ENCODE data around the gene RLN3. TPM values are rescaled to one million over a fixed set of nuclear protein-coding genes. Genes with fewer than 3 reads are reported as not detected.

Gene RLN3
- not detected for total RNA-seq
- polyA plus RNA-seq: not detected
- long read RNA-seq, donor 1: 0 reads
- long read RNA-seq, donor 2: 0 reads
- long read RNA-seq, donor 3: 0 reads
- long read RNA-seq, donor 4: 0 reads
- long read RNA-seq, donor 5: 0 reads
- long read RNA-seq, donor 6: 0 reads
- long read RNA-seq, donor 7: 0 reads
- long read RNA-seq, donor 8: 0 reads
- long read RNA-seq, donor 9: 0 reads
- long read RNA-seq, donor 10: 0 reads

GRCh38 chr19:14027856-14028450 is at the start of gene RLN3:
Gene RLN3, plus strand, starts transcription at chr19:14028148. Its CDS starts 57 bp downstream, at chr19:14028205.
- Histone ChIP-seq H3K36me3 (no peaks in the 10 kb centered on the region), H3K4me1 (peaks cover 14 to 26% (median 19%) of the 10 kb centered on the region in 4 donors), H3K9me3 (no peaks in the 10 kb centered on the region), H3K27me3 (peaks cover 0 to 47% (median 9%) of the 10 kb centered on the region in 3 donors), H3K27ac (no peak within 1 kb of the TSS), H3K4me3 (no peak within 1 kb of the TSS)
- DNase-seq: no peak
- no peak for TF ChIP-seq POLR2A (IDR thresholded peaks at IDR 0.05)
- TF ChIP-seq EP300 (IDR thresholded peaks at IDR 0.05): no peak
- TF ChIP-seq CTCF (IDR thresholded peaks at IDR 0.05): no peak
- no peak for TF ChIP-seq POLR2AphosphoS5 (IDR thresholded peaks at IDR 0.05)
- WGBS, 5 donors: 48 to 64% (median 61%) methylated on average over 14 to 24 of the region's 24 CpGs
- intact Hi-C loops (cut with DNase I; ENCODE audit: low total_unique reads): no loop called here

- H3K4me3 ChIP-seq: peak overlapping the region; percentile 53 to 57 (median 54)
- peaks cover 17 to 26% (median 20%) of the 10 kb centered on the region in 4 donors for H3K4me1 ChIP-seq
- H3K27me3 ChIP-seq: no peaks in the 10 kb centered on the region
- intact Hi-C loops (cut with DNase I; ENCODE audit: low total_unique reads): no loop called here
- H3K27ac ChIP-seq: peak overlapping the region; percentile 28 to 82 (median 71)
- H3K9me3 ChIP-seq: no peaks in the 10 kb centered on the region
- peaks cover 4 to 69% (median 64%) of the 10 kb centered on the region in 4 donors for H3K36me3 ChIP-seq
- DNase-seq: peak; percentile 70 to 96
- no peak for TF ChIP-seq POLR2A (IDR thresholded peaks at IDR 0.05)
- no peak for TF ChIP-seq CTCF (IDR thresholded peaks at IDR 0.05)
- TF ChIP-seq EP300 (IDR thresholded peaks at IDR 0.05): no peak
- no peak for TF ChIP-seq POLR2AphosphoS5 (IDR thresholded peaks at IDR 0.05)
- 4 to 6% (median 5%) methylated on average over 36 to 74 of the region's 74 CpGs for WGBS, 5 donors
Measured at GRCh38 chr19:13978351-13979243, 49.4 kb upstream of the RLN3 start.

- Histone ChIP-seq H3K27me3 (no peaks in the 10 kb centered on the region), H3K9me3 (no peaks in the 10 kb centered on the region), H3K27ac (peak overlapping the region; percentile 28 to 82 (median 71)), H3K36me3 (peaks cover 4 to 68% (median 58%) of the 10 kb centered on the region in 4 donors), H3K4me3 (peak overlapping the region; percentile 53 to 57 (median 54)), H3K4me1 (peaks cover 17 to 26% (median 20%) of the 10 kb centered on the region in 4 donors)
- DNase-seq: peak in 1 of 2 donors; percentile 71
- intact Hi-C loops (cut with DNase I; ENCODE audit: low total_unique reads): no loop called here
- TF ChIP-seq CTCF (IDR thresholded peaks at IDR 0.05): no peak
- 7 to 18% (median 14%) methylated on average over 4 to 12 of the region's 12 CpGs for WGBS, 5 donors
Measured at GRCh38 chr19:13979244-13979615, 48.7 kb upstream of the RLN3 start.

- no peak for DNase-seq
- intact Hi-C loops (cut with DNase I; ENCODE audit: low total_unique reads): no loop called here
- no peaks in the 10 kb centered on the region for H3K27me3 ChIP-seq
- no peaks in the 10 kb centered on the region for H3K9me3 ChIP-seq
- TF ChIP-seq CTCF (IDR thresholded peaks at IDR 0.05): no peak
- TF ChIP-seq POLR2AphosphoS5 (IDR thresholded peaks at IDR 0.05): no peak
- TF ChIP-seq EP300 (IDR thresholded peaks at IDR 0.05): no peak
- TF ChIP-seq POLR2A (IDR thresholded peaks at IDR 0.05): no peak
- WGBS, 5 donors: 62 to 76% (median 64%) methylated on average over 12 of the region's 12 CpGs
- H3K4me3 ChIP-seq: peak overlapping the region in 1 of 4 donors; percentile 57
- H3K27ac ChIP-seq: no peak overlapping the region
- H3K36me3 ChIP-seq: peaks cover 4 to 64% (median 54%) of the 10 kb centered on the region in 4 donors
- peaks cover 17 to 26% (median 20%) of the 10 kb centered on the region in 4 donors for H3K4me1 ChIP-seq
Measured at GRCh38 chr19:13979686-13980085, 48.3 kb upstream of the RLN3 start.
